Dendritic cell treated with granulocyte-macrophage colony-stimulating factor and Interleukin-4, amounts not matched to agents 40 ng/mL and 50 ng/mL, for 4 days (primary cell): ENCODE results near the gene TMEM132D.

Experiments
- H3K27ac Mint-ChIP-seq: one replicate; pipeline ENCODE4 v1.8.0; 2022; ENCODE audit warnings: mild to moderate bottlenecking, mixed read lengths
- H3K27me3 Mint-ChIP-seq: one replicate; pipeline ENCODE4 v1.8.0; 2022; ENCODE audit warnings: mild to moderate bottlenecking, mixed read lengths
- H3K36me3 Mint-ChIP-seq: one replicate; pipeline ENCODE4 v1.8.0; 2022; ENCODE audit warnings: low read depth, mixed read lengths
- H3K4me1 Mint-ChIP-seq: one replicate; pipeline ENCODE4 v1.8.0; 2022; ENCODE audit warnings: low read depth, mixed read lengths
- H3K4me3 Mint-ChIP-seq: one replicate; pipeline ENCODE4 v1.8.0; 2022; ENCODE audit warnings: mild to moderate bottlenecking, moderate library complexity, mixed read lengths
- H3K9me3 Mint-ChIP-seq: one replicate; pipeline ENCODE4 v1.8.0; 2022; ENCODE audit warnings: mixed read lengths
- intact Hi-C: fragments of 100-400 bp; cut with micrococcal nuclease; formaldehyde crosslinking; loops from one replicate; pipeline ENCODE4 v1.15.0; 2022

Gene TMEM132D

DNA sequence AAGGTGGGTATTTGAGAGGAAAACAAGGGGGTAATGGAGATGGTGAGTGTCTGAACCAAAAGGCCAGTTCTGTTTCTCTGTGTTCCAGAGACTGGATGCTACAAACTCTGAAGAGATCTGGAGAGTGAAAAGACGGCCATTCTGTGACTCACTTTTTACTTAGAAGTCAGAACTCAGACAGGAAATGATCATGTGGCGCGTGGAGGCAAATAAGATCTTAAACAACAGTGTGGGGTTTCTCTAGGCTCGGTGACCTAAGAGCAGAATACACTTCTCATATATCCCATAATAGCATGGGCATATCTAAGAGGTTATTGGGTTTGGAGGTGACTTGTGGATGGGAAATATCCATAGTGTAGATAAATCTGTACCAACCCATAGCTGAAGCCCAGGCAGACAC is 463.5 kb downstream of the TMEM132D start:
- intact Hi-C loops: no loop called here
- Mint-ChIP-seq H3K4me3 (no peak overlapping the region), H3K36me3 (no peaks in the 10 kb centered on the region), H3K27ac (no peak overlapping the region), H3K9me3 (peaks cover 18% of the 10 kb centered on the region), H3K27me3 (no peaks in the 10 kb centered on the region), H3K4me1 (no peaks in the 10 kb centered on the region)

DNA sequence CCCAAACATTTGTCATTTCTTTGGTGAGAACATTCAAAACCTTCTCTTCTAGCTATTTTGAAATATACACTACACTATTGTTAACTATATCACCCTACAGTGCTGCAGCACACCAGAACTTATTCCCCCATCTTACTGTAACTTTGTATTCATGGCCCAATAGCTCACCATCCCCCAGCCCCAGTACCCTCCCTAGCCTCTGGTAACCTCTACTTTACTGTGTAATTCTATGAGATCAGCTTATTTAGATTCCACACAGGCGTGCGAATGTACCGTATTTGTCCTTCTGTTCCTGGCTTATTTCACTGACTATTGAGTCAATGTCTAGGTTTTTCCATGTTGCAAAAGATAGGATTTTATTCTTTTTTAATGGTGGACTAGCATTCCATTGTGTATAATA is 469.0 kb downstream of the TMEM132D start:
- intact Hi-C loops: no loop called here
- H3K36me3 Mint-ChIP-seq: no peaks in the 10 kb centered on the region
- no peak overlapping the region for H3K27ac Mint-ChIP-seq
- H3K9me3 Mint-ChIP-seq: peaks cover 26% of the 10 kb centered on the region
- no peaks in the 10 kb centered on the region for H3K4me1 Mint-ChIP-seq
- H3K4me3 Mint-ChIP-seq: no peak overlapping the region
- no peaks in the 10 kb centered on the region for H3K27me3 Mint-ChIP-seq

DNA sequence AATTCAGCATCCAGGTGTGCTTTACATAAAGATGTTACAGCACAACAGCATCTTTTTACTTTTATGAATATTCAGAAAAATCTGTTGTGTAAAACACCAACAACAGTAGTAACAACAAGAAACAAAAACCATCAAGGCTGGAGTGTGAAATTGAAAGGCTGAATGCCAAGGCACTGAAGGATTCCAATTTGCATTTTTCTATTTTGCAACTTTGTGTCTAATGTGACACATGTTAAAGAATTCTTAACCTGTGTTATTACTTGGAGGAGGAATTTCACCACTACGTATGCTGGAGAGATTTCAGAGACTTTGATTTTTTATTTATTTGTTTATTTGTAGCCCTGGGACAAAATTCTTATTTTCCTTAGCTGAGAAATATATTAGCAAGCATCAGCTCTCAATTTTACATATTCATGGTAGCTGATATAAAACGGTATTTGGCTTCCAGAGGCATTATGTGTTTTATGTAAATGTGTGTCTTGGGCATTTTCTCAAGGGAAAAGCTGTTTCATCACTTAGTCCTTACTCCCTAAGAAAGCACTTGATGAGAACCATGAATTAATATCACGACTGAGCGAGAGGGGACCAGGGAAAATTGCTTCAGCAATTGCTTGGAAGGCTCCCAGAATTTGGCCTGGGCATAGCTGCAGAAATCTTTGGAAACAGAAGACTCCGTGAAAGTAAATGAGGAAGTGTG is 475.4 kb downstream of the TMEM132D start:
- Mint-ChIP-seq H3K4me1 (no peaks in the 10 kb centered on the region), H3K27me3 (no peaks in the 10 kb centered on the region), H3K9me3 (peaks cover 23% of the 10 kb centered on the region), H3K4me3 (no peak overlapping the region), H3K27ac (no peak overlapping the region), H3K36me3 (no peaks in the 10 kb centered on the region)
- intact Hi-C loops: no loop called here

GRCh38 chr12:129423041-129423580 is 480.7 kb downstream of the TMEM132D start:
- intact Hi-C loops: no loop called here
- Mint-ChIP-seq H3K4me1 (no peaks in the 10 kb centered on the region), H3K27me3 (no peaks in the 10 kb centered on the region), H3K27ac (no peak overlapping the region), H3K36me3 (no peaks in the 10 kb centered on the region), H3K9me3 (peaks cover 5% of the 10 kb centered on the region), H3K4me3 (no peak overlapping the region)

DNA sequence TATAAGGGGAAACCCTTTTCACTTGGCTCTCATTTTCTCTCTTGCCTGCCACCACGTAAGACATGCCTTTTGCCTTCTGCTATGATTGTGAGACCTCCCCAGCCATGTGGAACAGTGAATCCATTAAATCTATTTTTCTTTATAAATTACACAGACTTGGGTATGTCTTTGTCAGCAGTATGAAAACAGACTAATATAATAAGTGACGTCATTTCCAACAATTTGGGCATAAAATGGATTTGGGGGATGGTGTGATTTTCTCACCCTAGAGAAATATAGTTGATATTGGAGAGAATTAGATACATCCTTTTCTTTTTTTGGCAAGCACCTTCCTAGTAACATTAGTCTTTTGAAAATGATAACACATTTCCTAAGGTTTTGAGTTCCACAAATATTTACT is 490.5 kb downstream of the TMEM132D start:
- H3K4me3 Mint-ChIP-seq: no peak overlapping the region
- no peaks in the 10 kb centered on the region for H3K27me3 Mint-ChIP-seq
- no peak overlapping the region for H3K27ac Mint-ChIP-seq
- H3K4me1 Mint-ChIP-seq: no peaks in the 10 kb centered on the region
- H3K9me3 Mint-ChIP-seq: peaks cover 17% of the 10 kb centered on the region
- intact Hi-C loops: no loop called here
- no peaks in the 10 kb centered on the region for H3K36me3 Mint-ChIP-seq

GRCh38 chr12:129409281-129409680 is 494.5 kb downstream of the TMEM132D start:
- intact Hi-C loops: no loop called here
- H3K4me3 Mint-ChIP-seq: no peak overlapping the region
- H3K4me1 Mint-ChIP-seq: no peaks in the 10 kb centered on the region

DNA sequence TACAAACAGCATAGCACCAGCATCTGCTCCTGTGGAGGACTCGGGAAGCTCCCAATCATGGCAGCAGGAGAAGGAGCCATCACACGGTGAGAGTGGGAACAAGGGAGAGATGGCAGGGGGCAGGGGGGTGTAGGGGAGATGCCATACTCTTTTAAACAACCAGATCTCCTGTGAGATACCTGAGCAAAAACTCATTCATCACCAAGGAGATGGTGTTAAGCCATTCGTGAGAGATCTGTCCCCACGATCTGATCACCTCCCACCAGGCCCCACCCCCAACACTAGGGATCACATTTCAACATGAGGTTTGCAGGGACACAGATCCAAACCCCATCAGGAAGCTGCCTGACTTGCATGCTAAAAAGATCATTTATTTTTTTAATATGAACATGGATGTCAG is 499.3 kb downstream of the TMEM132D start:
- Mint-ChIP-seq H3K36me3 (no peaks in the 10 kb centered on the region), H3K27me3 (no peaks in the 10 kb centered on the region), H3K4me1 (no peaks in the 10 kb centered on the region), H3K27ac (no peak overlapping the region), H3K4me3 (no peak overlapping the region), H3K9me3 (peaks cover 7% of the 10 kb centered on the region)
- intact Hi-C loops: no loop called here

More at GRCh38 chr12:129409281-129409680, 494.5 kb downstream of the TMEM132D start:
- Mint-ChIP-seq H3K27ac (no peak overlapping the region), H3K9me3 (peaks cover 8% of the 10 kb centered on the region), H3K27me3 (no peaks in the 10 kb centered on the region), H3K36me3 (no peaks in the 10 kb centered on the region)

- H3K36me3 Mint-ChIP-seq: no peaks in the 10 kb centered on the region
- intact Hi-C loops: no loop called here
- H3K4me3 Mint-ChIP-seq: no peak overlapping the region
- H3K9me3 Mint-ChIP-seq: peaks cover 16% of the 10 kb centered on the region
- H3K27ac Mint-ChIP-seq: no peak overlapping the region
- no peaks in the 10 kb centered on the region for H3K27me3 Mint-ChIP-seq
- H3K4me1 Mint-ChIP-seq: no peaks in the 10 kb centered on the region
Observed at GRCh38 chr12:129401572-129401971, 502.3 kb downstream of the TMEM132D start.

DNA sequence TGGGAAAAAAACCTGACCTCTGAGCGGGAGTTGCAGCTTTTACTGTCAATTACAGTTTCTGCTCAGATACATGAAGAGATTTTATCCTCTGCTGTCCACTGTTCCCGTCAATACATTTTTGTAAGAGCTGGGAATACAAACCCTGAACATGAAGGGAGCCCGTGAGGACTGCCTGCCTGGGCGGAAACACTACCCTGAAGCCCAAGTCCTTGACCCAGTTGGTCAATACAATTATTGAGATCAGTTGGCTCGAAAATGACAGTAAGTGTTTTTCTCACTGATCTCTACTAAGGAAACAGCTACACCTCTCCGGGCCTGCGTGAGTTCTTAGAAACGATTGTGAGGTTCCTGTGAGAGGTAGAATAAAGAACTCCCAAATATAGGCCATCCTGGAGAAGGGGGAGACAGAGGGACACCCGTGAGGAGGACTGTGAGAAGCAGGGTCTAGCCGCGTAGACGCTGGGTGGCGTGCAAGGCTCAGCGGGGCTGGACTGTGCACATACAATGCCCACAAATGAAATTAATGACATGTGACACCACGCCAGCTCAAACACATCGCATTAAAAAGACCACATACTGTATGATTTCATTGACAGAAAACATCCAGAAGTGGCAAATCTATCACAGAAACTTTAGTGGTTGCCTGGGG is 509.5 kb downstream of the TMEM132D start:
- H3K36me3 Mint-ChIP-seq: no peaks in the 10 kb centered on the region
- no peaks in the 10 kb centered on the region for H3K27me3 Mint-ChIP-seq
- intact Hi-C loops: no loop called here
- H3K9me3 Mint-ChIP-seq: peaks cover 15% of the 10 kb centered on the region
- H3K4me3 Mint-ChIP-seq: no peak overlapping the region
- H3K4me1 Mint-ChIP-seq: no peaks in the 10 kb centered on the region
- no peak overlapping the region for H3K27ac Mint-ChIP-seq

DNA sequence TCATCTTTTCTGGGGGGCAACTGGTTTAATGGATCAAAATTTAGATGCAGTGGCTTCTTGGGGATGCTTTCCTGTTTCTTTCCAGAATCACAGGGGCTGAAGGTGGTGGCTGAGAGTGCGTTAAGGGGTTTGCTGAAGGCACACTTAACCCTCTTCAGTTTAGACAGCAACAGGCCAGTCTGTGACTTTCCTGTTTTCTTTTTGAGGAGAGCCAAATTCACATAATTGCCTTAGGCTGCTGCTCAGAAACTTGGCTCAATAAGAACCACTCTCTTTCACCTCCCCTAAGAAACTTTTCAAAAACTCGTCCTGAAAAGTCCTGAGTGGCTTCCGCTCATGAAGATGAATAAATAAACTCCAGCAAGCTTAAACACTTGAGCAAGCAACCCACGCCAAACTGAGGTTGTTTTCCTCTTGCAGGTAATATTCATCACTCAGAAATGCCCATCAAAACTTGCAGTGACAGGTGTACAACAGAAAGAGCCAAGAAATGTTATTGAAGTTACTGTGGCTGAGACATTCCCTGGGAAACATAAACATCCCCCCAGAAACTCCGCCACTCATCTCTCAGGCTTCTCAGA is 510.4 kb downstream of the TMEM132D start:
- intact Hi-C loops: no loop called here
- Mint-ChIP-seq H3K27ac (no peak overlapping the region), H3K36me3 (no peaks in the 10 kb centered on the region), H3K9me3 (peaks cover 9% of the 10 kb centered on the region), H3K4me1 (no peaks in the 10 kb centered on the region), H3K4me3 (no peak overlapping the region), H3K27me3 (no peaks in the 10 kb centered on the region)

DNA sequence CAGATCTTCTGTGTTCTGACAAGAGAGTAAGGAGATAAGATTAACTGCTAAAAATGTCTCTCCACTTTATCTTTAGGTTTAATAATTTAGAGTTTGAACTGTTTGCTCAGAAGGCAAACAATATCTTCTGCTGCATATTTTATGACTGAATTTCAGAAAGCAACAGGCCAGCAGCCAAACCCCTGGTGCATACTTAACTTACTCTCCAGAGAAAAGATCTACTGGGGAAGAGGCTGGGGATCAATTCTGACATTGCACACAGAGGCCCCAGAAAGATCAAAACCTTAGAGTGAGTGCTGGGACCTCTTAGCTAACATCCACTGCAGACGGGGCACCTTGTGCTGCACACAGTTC is 518.2 kb downstream of the TMEM132D start:
- Mint-ChIP-seq H3K9me3 (no peaks in the 10 kb centered on the region), H3K27ac (no peak overlapping the region), H3K27me3 (no peaks in the 10 kb centered on the region), H3K4me1 (no peaks in the 10 kb centered on the region), H3K4me3 (no peak overlapping the region), H3K36me3 (no peaks in the 10 kb centered on the region)
- intact Hi-C loops: no loop called here

DNA sequence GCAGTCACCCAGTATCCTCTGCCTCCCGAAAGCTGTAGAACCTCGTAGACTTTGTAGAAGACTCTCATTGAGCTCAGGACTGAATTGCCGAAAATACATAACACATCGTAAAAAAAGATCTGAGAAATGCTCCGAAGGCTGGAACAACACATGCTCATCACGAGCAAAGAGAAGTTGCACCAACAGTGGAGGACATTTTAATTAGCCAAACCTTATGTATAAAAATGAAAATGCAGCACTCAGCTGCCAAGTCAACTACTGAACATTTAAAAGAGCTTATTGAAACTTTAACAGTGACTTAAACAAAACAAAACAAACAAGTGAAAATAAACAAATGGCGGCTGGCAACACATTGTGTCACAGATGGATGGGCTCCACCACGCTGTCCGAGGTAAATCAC is 519.9 kb downstream of the TMEM132D start:
- Mint-ChIP-seq H3K36me3 (no peaks in the 10 kb centered on the region), H3K9me3 (no peaks in the 10 kb centered on the region), H3K27me3 (no peaks in the 10 kb centered on the region), H3K4me1 (no peaks in the 10 kb centered on the region), H3K4me3 (no peak overlapping the region), H3K27ac (no peak overlapping the region)
- intact Hi-C loops: no loop called here

DNA sequence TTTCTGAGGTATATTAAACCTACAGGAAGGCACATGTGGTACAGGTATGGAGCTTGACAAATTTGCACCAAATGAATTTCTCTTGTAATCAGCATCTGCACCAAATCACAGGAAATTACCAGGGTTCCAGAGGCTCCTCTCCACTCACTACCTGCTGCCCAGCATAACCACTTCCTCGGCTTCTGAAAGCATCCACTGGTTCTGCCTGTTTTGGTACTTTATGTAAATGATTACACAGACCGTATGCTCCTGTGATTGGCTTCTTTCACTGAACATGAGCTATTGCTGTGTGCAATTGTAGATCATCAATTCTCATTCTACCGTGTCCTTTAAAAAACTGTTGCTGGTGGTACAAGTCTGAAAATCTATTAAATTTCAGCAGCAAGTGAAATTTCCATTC is 522.1 kb downstream of the TMEM132D start:
- no peaks in the 10 kb centered on the region for H3K4me1 Mint-ChIP-seq
- no peak overlapping the region for H3K27ac Mint-ChIP-seq
- H3K36me3 Mint-ChIP-seq: no peaks in the 10 kb centered on the region
- H3K4me3 Mint-ChIP-seq: no peak overlapping the region
- H3K27me3 Mint-ChIP-seq: no peaks in the 10 kb centered on the region
- H3K9me3 Mint-ChIP-seq: no peaks in the 10 kb centered on the region
- intact Hi-C loops: no loop called here

- H3K9me3 Mint-ChIP-seq: peaks cover 9% of the 10 kb centered on the region
- H3K27me3 Mint-ChIP-seq: no peaks in the 10 kb centered on the region
- no peaks in the 10 kb centered on the region for H3K4me1 Mint-ChIP-seq
- H3K4me3 Mint-ChIP-seq: no peak overlapping the region
- intact Hi-C loops: no loop called here
- no peaks in the 10 kb centered on the region for H3K36me3 Mint-ChIP-seq
- no peak overlapping the region for H3K27ac Mint-ChIP-seq
Observed at GRCh38 chr12:129379076-129379804, 524.6 kb downstream of the TMEM132D start.
